SK-N-SH (cell line): ENCODE results near the gene EIF5. TPM values are rescaled to one million over a fixed set of nuclear protein-coding genes. Genes with fewer than 3 reads are reported as not detected.

Experiments used
- CTCF ChIA-PET: fragments of 300-600, 350-600 bp; formaldehyde crosslinking; extraction: SDS; loops from one replicate; lab custom pipeline; 2021; lab: Yijun Ruan, JAX
- POLR2A ChIA-PET: fragments of 350-600 bp; sonication (Branson Sonifier 250); formaldehyde crosslinking; extraction: SDS; loops from one replicate; lab custom pipeline; 2020; ENCODE audit warnings: antibody characterized with exemption, inconsistent platforms; lab: Yijun Ruan, JAX
- DNase-seq: peaks from one replicate; pipeline ENCODE4 v3.0.0; 2012
- H2AFZ ChIP-seq: fragments of 200-600 bp; sonication (generic); 2 replicates; pipeline ENCODE4 v1.8.1; 2016; ENCODE audit warnings: antibody characterized with exemption, mild to moderate bottlenecking, low read depth
- H3F3A ChIP-seq: fragments of 200-600 bp; sonication (generic); replicated peaks from 2 replicates; pipeline ENCODE3; 2016; ENCODE audit warnings: antibody characterized with exemption, mild to moderate bottlenecking; ENCODE audit not compliant: insufficient read depth
- H3K27ac ChIP-seq, 2 experiments: fragments of 200-500 bp in 1 of 2; fragments of 200-600 bp in 1 of 2; sonication (Bioruptor generic) in 1 of 2; sonication (generic), shearing (Covaris generic) in 1 of 2; 2 replicates each; pipeline versions ENCODE4 v1.5.1 to v1.6.1; 2014 to 2016; ENCODE audit warnings: low read depth in 2 of 2, inconsistent platforms in 1 of 2, low read length in 1 of 2, mild to moderate bottlenecking in 1 of 2, mixed read lengths in 1 of 2
- H3K27me3 ChIP-seq: fragments of 200-600 bp; sonication (generic), shearing (Covaris generic); 2 replicates; pipeline ENCODE4 v1.6.1; 2016; ENCODE audit warnings: mixed run types; ENCODE audit not compliant: insufficient read depth
- H3K36me3 ChIP-seq, 2 experiments: fragments of 200-500 bp in 1 of 2; fragments of 200-600 bp in 1 of 2; sonication (Bioruptor generic) in 1 of 2; sonication (generic) in 1 of 2; replicated peaks in 1 of 2; 2 replicates each; pipeline versions ENCODE3 to v1.5.1; 2014 to 2016; ENCODE audit warnings: low read length in 1 of 2, mild to moderate bottlenecking in 1 of 2; ENCODE audit not compliant: insufficient read depth in 2 of 2, control insufficient read depth in 1 of 2
- H3K4me1 ChIP-seq, 2 experiments: fragments of 200-500 bp in 1 of 2; fragments of 200-600 bp in 1 of 2; sonication (Bioruptor generic) in 1 of 2; sonication (generic), shearing (Covaris generic) in 1 of 2; 2 replicates each; pipeline versions ENCODE4 v1.5.1 to v1.6.1; 2014 to 2016; ENCODE audit warnings: low read depth in 1 of 2, low read length in 1 of 2, mixed run types in 1 of 2; ENCODE audit not compliant: insufficient read depth in 2 of 2, control insufficient read depth in 1 of 2
- H3K4me2 ChIP-seq: fragments of 200-600 bp; sonication (generic), shearing (Covaris generic); 2 replicates; pipeline ENCODE4 v1.6.1; 2017; ENCODE audit warnings: mixed run types
- H3K4me3 ChIP-seq, 2 experiments: fragments of 200-500 bp in 1 of 2; fragments of 200-600 bp in 1 of 2; sonication (Bioruptor generic) in 1 of 2; sonication (generic), shearing (Covaris generic) in 1 of 2; 2 replicates each; pipeline versions ENCODE4 v1.5.1 to v1.8.1; 2014 to 2016; ENCODE audit warnings: low read depth in 2 of 2, inconsistent platforms in 1 of 2, low read length in 1 of 2, mild to moderate bottlenecking in 1 of 2, mixed read lengths in 1 of 2, moderate library complexity in 1 of 2
- H3K79me2 ChIP-seq: fragments of 200-600 bp; sonication (generic); 2 replicates; pipeline ENCODE4 v1.8.1; 2017; ENCODE audit warnings: mild to moderate bottlenecking; ENCODE audit not compliant: insufficient read depth
- H3K9ac ChIP-seq: fragments of 200-600 bp; sonication (generic); 2 replicates; pipeline ENCODE4 v1.6.1; 2017; ENCODE audit warnings: mixed run types
- H3K9me2 ChIP-seq: fragments of 200-600 bp; sonication (generic); 2 replicates; pipeline ENCODE4 v1.6.1; 2017; ENCODE audit warnings: mixed run types
- H3K9me3 ChIP-seq: fragments of 200-600 bp; sonication (generic); 2 replicates; pipeline ENCODE4 v1.6.1; 2017; ENCODE audit warnings: mixed run types, mild to moderate bottlenecking, moderate library complexity
- H4K20me1 ChIP-seq: fragments of 200-600 bp; sonication (generic); 2 replicates; pipeline ENCODE4 v1.6.1; 2017; ENCODE audit warnings: mild to moderate bottlenecking, mixed run types; ENCODE audit not compliant: insufficient read depth
- CHD2 ChIP-seq: fragments of 150-350 bp; IDR thresholded peaks from 2 replicates; pipeline ENCODE4 v1.6.1; 2018; ENCODE audit warnings: low read length; ENCODE audit not compliant: partially characterized antibody
- CTCF ChIP-seq: fragments of 200-600 bp; sonication (generic); IDR thresholded peaks from 2 replicates; pipeline ENCODE4 v1.6.1; 2017; ENCODE audit warnings: antibody characterized with exemption, mild to moderate bottlenecking, moderate library complexity
- ELF1 ChIP-seq: IDR thresholded peaks from 2 replicates; pipeline ENCODE4 v1.4.0; 2012
- EP300 ChIP-seq, 2 experiments: IDR thresholded peaks; 2 replicates each; pipeline versions ENCODE4 v1.4.0 to v1.6.1; 2012; ENCODE audit warnings: borderline replicate concordance in 1 of 2, low read depth in 1 of 2, low read length in 1 of 2
- FOXJ3 ChIP-seq: sonication (generic); formaldehyde crosslinking; IDR thresholded peaks from 2 replicates; pipeline ENCODE4 v1.5.1; 2020; ENCODE audit warnings: mild to moderate bottlenecking, missing genetic modification reagents
- FOXM1 ChIP-seq: IDR thresholded peaks from 2 replicates; pipeline ENCODE4 v1.4.0; 2012; ENCODE audit warnings: low read depth, mild to moderate bottlenecking
- GABPA ChIP-seq: IDR thresholded peaks from 2 replicates; pipeline ENCODE4 v1.4.0; 2012; ENCODE audit warnings: low read depth, mild to moderate bottlenecking
- GATA2 ChIP-seq: sonication (generic); formaldehyde crosslinking; IDR thresholded peaks from 2 replicates; pipeline ENCODE4 v1.5.0; 2020; ENCODE audit warnings: mild to moderate bottlenecking, missing genetic modification reagents
- RAD21 ChIP-seq: IDR thresholded peaks from 2 replicates; pipeline ENCODE4 v1.6.1; 2012; ENCODE audit warnings: mild to moderate bottlenecking, low read length
- SIN3A ChIP-seq: IDR thresholded peaks from 2 replicates; pipeline ENCODE4 v1.6.1; 2012; ENCODE audit warnings: low read depth, mild to moderate bottlenecking, low read length, moderate library complexity, borderline replicate concordance
- TAF1 ChIP-seq: IDR thresholded peaks from 2 replicates; pipeline ENCODE4 v1.6.1; 2012; ENCODE audit warnings: low read depth, mild to moderate bottlenecking, low read length, moderate library complexity, borderline replicate concordance
- TCF12 ChIP-seq: IDR thresholded peaks from 2 replicates; pipeline ENCODE4 v1.4.0; 2012
- YY1 ChIP-seq: IDR thresholded peaks from 2 replicates; pipeline ENCODE4 v1.4.0; 2012; ENCODE audit warnings: low read depth, mild to moderate bottlenecking
- WGBS: methylation state at CpG from one replicate; pipeline ENCODE4 v1.1.6; 2017; ENCODE audit warnings: low lambda C conversion rate; 5-methylcytosine and 5-hydroxymethylcytosine counted together
- polyA plus RNA-seq, 3 experiments: library from polyadenylated mRNA; depleted of rRNA; stranded (reverse); fragments of >200 nt; gene quantifications; 2 replicates each; pipeline ENCODE4 v1.2.3, GENCODE V29; 2012
- TF ChIP-seq, protein P1 (sequence below): IDR thresholded peaks from 2 replicates; pipeline ENCODE4 v1.4.0; 2012; ENCODE audit warnings: low read depth, borderline replicate concordance
- TF ChIP-seq, protein P2 (sequence below): IDR thresholded peaks from 2 replicates; pipeline ENCODE4 v1.4.0; 2012; ENCODE audit warnings: low read depth, borderline replicate concordance
- TF ChIP-seq, protein P3 (sequence below): IDR thresholded peaks from 2 replicates; pipeline ENCODE4 v1.4.0; 2012; ENCODE audit warnings: low read depth

EIF5 gene
- polyA plus RNA-seq, 1 of the 3 experiments (the other 2 are of a cell fraction): 127 TPM

GRCh38 chr14:103361867-103362266 is 27.8 kb downstream of the EIF5 start (continued):
- TF ChIP-seq, protein P1, sequence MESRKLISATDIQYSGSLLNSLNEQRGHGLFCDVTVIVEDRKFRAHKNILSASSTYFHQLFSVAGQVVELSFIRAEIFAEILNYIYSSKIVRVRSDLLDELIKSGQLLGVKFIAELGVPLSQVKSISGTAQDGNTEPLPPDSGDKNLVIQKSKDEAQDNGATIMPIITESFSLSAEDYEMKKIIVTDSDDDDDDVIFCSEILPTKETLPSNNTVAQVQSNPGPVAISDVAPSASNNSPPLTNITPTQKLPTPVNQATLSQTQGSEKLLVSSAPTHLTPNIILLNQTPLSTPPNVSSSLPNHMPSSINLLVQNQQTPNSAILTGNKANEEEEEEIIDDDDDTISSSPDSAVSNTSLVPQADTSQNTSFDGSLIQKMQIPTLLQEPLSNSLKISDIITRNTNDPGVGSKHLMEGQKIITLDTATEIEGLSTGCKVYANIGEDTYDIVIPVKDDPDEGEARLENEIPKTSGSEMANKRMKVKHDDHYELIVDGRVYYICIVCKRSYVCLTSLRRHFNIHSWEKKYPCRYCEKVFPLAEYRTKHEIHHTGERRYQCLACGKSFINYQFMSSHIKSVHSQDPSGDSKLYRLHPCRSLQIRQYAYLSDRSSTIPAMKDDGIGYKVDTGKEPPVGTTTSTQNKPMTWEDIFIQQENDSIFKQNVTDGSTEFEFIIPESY: no peak
- TF ChIP-seq GABPA: no peak
- TF ChIP-seq RAD21: no peak
- TF ChIP-seq, protein P2, sequence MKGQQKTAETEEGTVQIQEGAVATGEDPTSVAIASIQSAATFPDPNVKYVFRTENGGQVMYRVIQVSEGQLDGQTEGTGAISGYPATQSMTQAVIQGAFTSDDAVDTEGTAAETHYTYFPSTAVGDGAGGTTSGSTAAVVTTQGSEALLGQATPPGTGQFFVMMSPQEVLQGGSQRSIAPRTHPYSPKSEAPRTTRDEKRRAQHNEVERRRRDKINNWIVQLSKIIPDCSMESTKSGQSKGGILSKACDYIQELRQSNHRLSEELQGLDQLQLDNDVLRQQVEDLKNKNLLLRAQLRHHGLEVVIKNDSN: no peak
- TF ChIP-seq EP300 (IDR thresholded peaks at IDR 0.05; ENCODE audit: borderline replicate concordance in 1 of 2, low read depth in 1 of 2, low read length in 1 of 2): peak in 1 of 2 experiments; percentile 51; a peak in 1 of 4 replicates
- no peak for TF ChIP-seq ELF1

DNA sequence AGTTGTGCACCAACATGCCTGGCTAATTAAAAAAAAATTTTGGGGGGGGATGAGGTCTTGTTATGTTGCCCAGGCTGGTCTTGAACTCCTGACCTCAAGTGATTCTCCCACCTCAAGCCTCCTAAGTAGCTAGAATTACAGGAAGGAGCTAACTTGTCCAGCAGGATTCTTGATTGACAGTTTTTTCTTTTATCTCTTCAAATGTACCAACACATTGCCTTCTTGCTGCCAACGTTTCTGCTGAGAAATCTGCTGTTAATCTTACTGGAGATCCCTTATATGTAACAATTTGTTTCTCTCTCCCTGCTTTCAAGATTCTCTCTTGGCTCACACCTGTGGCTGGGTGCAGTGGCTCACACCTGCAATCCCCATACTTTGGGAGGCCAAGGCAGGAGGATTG is 28.7 kb downstream of the EIF5 start:
- TF ChIP-seq, protein P2: 0 out of 2 replicates have a peak, but pooled peaks have one; percentile 40
- TF ChIP-seq TAF1: no peak
- no peak for DNase-seq

GRCh38 chr14:103366741-103367140 is 32.7 kb downstream of the EIF5 start:
- H3K9ac ChIP-seq: no peak overlapping the region
- no peak overlapping the region for H3K27ac ChIP-seq
- no peak for DNase-seq
- POLR2A ChIA-PET: no interaction called here
- peaks cover 10% of the 10 kb centered on the region; the same call in 1 of the 2 replicates for H3K9me3 ChIP-seq
- no peaks in the 10 kb centered on the region for H3K9me2 ChIP-seq
- no peaks in the 10 kb centered on the region for H3K36me3 ChIP-seq
- peaks cover 14% of the 10 kb centered on the region for H3F3A ChIP-seq
- TF ChIP-seq FOXJ3 (CRISPR knock-in tag): no peak
- no peak for TF ChIP-seq FOXM1
- TF ChIP-seq GABPA: no peak
- no peak for TF ChIP-seq TCF12
- no peak for TF ChIP-seq CHD2
- no peak for TF ChIP-seq GATA2 (CRISPR knock-in tag)
- TF ChIP-seq, protein P3, sequence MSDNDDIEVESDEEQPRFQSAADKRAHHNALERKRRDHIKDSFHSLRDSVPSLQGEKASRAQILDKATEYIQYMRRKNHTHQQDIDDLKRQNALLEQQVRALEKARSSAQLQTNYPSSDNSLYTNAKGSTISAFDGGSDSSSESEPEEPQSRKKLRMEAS: no peak
- TF ChIP-seq YY1: no peak
- TF ChIP-seq CTCF: no peak
- no peak for TF ChIP-seq SIN3A
- H3K27me3 ChIP-seq: no peaks in the 10 kb centered on the region
- no peak overlapping the region for H3K4me2 ChIP-seq
- no peak overlapping the region for H3K4me3 ChIP-seq
- H3K4me1 ChIP-seq: no peaks in the 10 kb centered on the region
- CTCF ChIA-PET: interaction anchor here (1.0 kb wide), 1 partner anchor 16 kb away, joined by 4 read pairs; no protein-coding TSS in a partner anchor
- no peak overlapping the region for H2AFZ ChIP-seq
- no peaks in the 10 kb centered on the region for H4K20me1 ChIP-seq
- H3K79me2 ChIP-seq: no peaks in the 10 kb centered on the region
- WGBS: 80% methylated on average over 6 of the region's 6 CpGs

More for the DNA sequence above, 28.7 kb downstream of the EIF5 start:
- Histone ChIP-seq H3K9me2 (no peaks in the 10 kb centered on the region), H4K20me1 (no peaks in the 10 kb centered on the region), H3K27ac (no peak overlapping the region), H2AFZ (no peak overlapping the region), H3K4me1 (no peaks in the 10 kb centered on the region), H3K9me3 (peaks cover 10% of the 10 kb centered on the region; the same call in 1 of the 2 replicates), H3K4me3 (no peak overlapping the region), H3K9ac (no peak overlapping the region), H3K27me3 (no peaks in the 10 kb centered on the region), H3K36me3 (no peaks in the 10 kb centered on the region), H3K79me2 (no peaks in the 10 kb centered on the region), H3F3A (peaks cover 15% of the 10 kb centered on the region), H3K4me2 (no peak overlapping the region)
- 0% methylated on average over 1 of the region's 1 CpG for WGBS
- ChIA-PET POLR2A (no interaction called here), CTCF (interaction anchor here (1.3 to 1.8 kb wide), 2 partner anchors 8 to 28 kb away, joined by 5 to 6 read pairs; no protein-coding TSS in a partner anchor)
